SU-DHL-6 (cell line): Measurements from ENCODE around the gene PSMC4.

ENCODE experiments used
- H2AFZ ChIP-seq: fragments of 200-600 bp; sonication (generic); 2 replicates; pipeline ENCODE4 v1.6.1; 2014; ENCODE audit warnings: low read depth, mild to moderate bottlenecking, moderate library complexity, mixed read lengths, antibody characterized with exemption, low read length; ENCODE audit not compliant: severe bottlenecking
- H3F3A ChIP-seq: fragments of 200-600 bp; shearing (Covaris generic); 2 replicates; pipeline ENCODE4 v1.6.0; 2016; ENCODE audit warnings: antibody characterized with exemption, mild to moderate bottlenecking; ENCODE audit not compliant: insufficient read depth
- H3K27ac ChIP-seq: fragments of 200-600 bp; sonication (generic); 2 replicates; pipeline ENCODE4 v1.5.1; 2016; ENCODE audit warnings: low read depth, mild to moderate bottlenecking, low read length, moderate library complexity, mixed read lengths
- H3K27me3 ChIP-seq: fragments of 200-600 bp; sonication (generic), shearing (Covaris generic); 2 replicates; pipeline ENCODE4 v1.6.0; 2014; ENCODE audit warnings: mild to moderate bottlenecking, low read length
- H3K36me3 ChIP-seq: fragments of 200-600 bp; sonication (generic); 2 replicates; pipeline ENCODE4 v1.6.1; 2014; ENCODE audit warnings: mild to moderate bottlenecking, low read length, mixed read lengths
- H3K4me2 ChIP-seq: fragments of 300-600, 200-600 bp; shearing (Covaris generic), sonication (generic); 2 replicates; pipeline ENCODE4 v1.6.0; 2014; ENCODE audit warnings: low read length, low read depth, mild to moderate bottlenecking; ENCODE audit not compliant: poor library complexity, severe bottlenecking
- H3K4me3 ChIP-seq: fragments of 200-600 bp; sonication (generic); 2 replicates; pipeline ENCODE4 v1.5.1; 2014; ENCODE audit warnings: antibody characterized with exemption, low read length, mild to moderate bottlenecking, mixed read lengths; ENCODE audit not compliant: insufficient read depth, poor library complexity, severe bottlenecking
- H3K79me2 ChIP-seq: fragments of 200-600 bp; sonication (generic); 2 replicates; pipeline ENCODE4 v1.6.1; 2014; ENCODE audit warnings: mild to moderate bottlenecking, low read length, moderate library complexity; ENCODE audit not compliant: insufficient read depth
- H3K9ac ChIP-seq: fragments of 200-600 bp; sonication (generic); 2 replicates; pipeline ENCODE4 v1.7.0; 2014; ENCODE audit warnings: mild to moderate bottlenecking, low read length
- H3K9me2 ChIP-seq: fragments of 200-600 bp; sonication (generic); replicated peaks from 2 replicates; pipeline ENCODE4 v1.6.1; 2014; ENCODE audit warnings: low read length; ENCODE audit not compliant: insufficient read depth
- H3K9me3 ChIP-seq: fragments of 200-600 bp; sonication (generic); 2 replicates; pipeline ENCODE4 v1.6.1; 2014; ENCODE audit warnings: low read length, mixed read lengths; ENCODE audit not compliant: insufficient read depth
- H4K20me1 ChIP-seq: fragments of 200-600 bp; sonication (generic); 2 replicates; pipeline ENCODE4 v1.6.1; 2014; ENCODE audit warnings: low read depth, mild to moderate bottlenecking, antibody characterized with exemption, low read length, moderate library complexity, mixed read lengths
- EZH2phosphoT487 ChIP-seq: fragments of 200-600 bp; sonication (generic), shearing (Covaris generic); conservative IDR thresholded peaks from 2 replicates; pipeline ENCODE4 v1.6.1; 2018; ENCODE audit warnings: mild to moderate bottlenecking, antibody characterized with exemption, low read length, moderate library complexity, mixed read lengths
- TF ChIP-seq, protein P1 (sequence below): fragments of 200-600 bp; sonication (generic); IDR thresholded peaks from one replicate; pipeline ENCODE4 v1.5.1; 2017; ENCODE audit warnings: antibody characterized with exemption, mild to moderate bottlenecking, low read length, moderate library complexity; ENCODE audit not compliant: insufficient read depth, poor library complexity, severe bottlenecking

The PSMC4 gene

GRCh38 chr19:39970425-39970674 is 615 bp upstream of the PSMC4 start:
- H3K27me3 ChIP-seq, result no peaks in the 10 kb centered on the region
- H3K79me2 ChIP-seq, result peaks cover 21% of the 10 kb centered on the region
- no peaks in the 10 kb centered on the region for H4K20me1 ChIP-seq
- H3K36me3 ChIP-seq, result 0 out of 2 replicates have a peak, but pooled peaks cover 2% of the 10 kb centered on the region
- H3K27ac ChIP-seq, result peak overlapping the region; percentile 78
- H3K4me2 ChIP-seq, result peak overlapping the region; percentile 88
- TF ChIP-seq, protein P1, sequence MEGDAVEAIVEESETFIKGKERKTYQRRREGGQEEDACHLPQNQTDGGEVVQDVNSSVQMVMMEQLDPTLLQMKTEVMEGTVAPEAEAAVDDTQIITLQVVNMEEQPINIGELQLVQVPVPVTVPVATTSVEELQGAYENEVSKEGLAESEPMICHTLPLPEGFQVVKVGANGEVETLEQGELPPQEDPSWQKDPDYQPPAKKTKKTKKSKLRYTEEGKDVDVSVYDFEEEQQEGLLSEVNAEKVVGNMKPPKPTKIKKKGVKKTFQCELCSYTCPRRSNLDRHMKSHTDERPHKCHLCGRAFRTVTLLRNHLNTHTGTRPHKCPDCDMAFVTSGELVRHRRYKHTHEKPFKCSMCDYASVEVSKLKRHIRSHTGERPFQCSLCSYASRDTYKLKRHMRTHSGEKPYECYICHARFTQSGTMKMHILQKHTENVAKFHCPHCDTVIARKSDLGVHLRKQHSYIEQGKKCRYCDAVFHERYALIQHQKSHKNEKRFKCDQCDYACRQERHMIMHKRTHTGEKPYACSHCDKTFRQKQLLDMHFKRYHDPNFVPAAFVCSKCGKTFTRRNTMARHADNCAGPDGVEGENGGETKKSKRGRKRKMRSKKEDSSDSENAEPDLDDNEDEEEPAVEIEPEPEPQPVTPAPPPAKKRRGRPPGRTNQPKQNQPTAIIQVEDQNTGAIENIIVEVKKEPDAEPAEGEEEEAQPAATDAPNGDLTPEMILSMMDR, result no peak
- no peak for TF ChIP-seq EZH2phosphoT487
- H3K4me3 ChIP-seq, result peak overlapping the region; percentile 54
- H3K9me3 ChIP-seq, result no peaks in the 10 kb centered on the region
- H3K9me2 ChIP-seq, result no peaks in the 10 kb centered on the region
- peak overlapping the region; percentile 84 for H3K9ac ChIP-seq
- H2AFZ ChIP-seq, result peak overlapping the region; percentile 79
- peaks cover 7% of the 10 kb centered on the region; the same call in 1 of the 2 replicates for H3F3A ChIP-seq

DNA sequence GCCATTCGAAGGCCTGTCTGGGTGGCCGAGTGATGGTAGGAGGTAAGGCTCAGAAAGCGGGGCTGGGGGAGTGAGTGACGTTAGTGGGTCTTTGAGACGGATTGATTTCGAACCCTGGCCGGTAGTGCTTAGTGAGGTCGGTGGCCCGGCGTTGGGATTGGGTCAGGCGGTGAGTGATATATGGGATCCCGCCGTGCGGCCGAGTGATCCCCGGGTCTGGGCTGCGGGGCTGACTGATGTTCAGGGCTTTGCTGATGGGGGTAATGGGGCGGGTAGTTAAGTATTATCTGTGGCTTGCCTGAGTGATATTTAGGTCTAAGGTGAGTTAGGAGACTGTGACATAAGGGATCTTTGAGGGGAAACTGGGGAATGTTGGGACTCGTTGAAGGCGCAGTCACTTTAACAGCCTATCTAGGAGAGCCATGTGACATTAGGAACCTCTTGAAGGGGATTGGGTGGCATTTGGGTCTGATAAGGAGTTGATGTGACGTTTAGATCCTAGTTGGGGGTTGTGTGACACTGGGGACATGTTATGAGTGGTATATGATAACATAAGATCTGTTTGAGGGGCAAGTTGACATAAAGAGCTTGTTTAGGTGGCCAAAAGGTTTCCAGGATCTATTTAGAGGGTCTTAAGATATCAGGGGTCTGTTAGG is 543 bp downstream of the PSMC4 start:
- peaks cover 21% of the 10 kb centered on the region for H3K79me2 ChIP-seq
- H3K9me3 ChIP-seq, result no peaks in the 10 kb centered on the region
- peak overlapping the region; percentile 54 for H2AFZ ChIP-seq
- H3K36me3 ChIP-seq, result 0 out of 2 replicates have a peak, but pooled peaks cover 4% of the 10 kb centered on the region
- peak overlapping the region; percentile 88 for H3K4me2 ChIP-seq
- no peaks in the 10 kb centered on the region for H4K20me1 ChIP-seq
- peaks cover 7% of the 10 kb centered on the region; the same call in 1 of the 2 replicates for H3F3A ChIP-seq
- H3K9me2 ChIP-seq, result no peaks in the 10 kb centered on the region
- H3K4me3 ChIP-seq, result peak overlapping the region; percentile 89
- peak overlapping the region; percentile 88 for H3K9ac ChIP-seq
- H3K27me3 ChIP-seq, result no peaks in the 10 kb centered on the region
- TF ChIP-seq, protein P1, result no peak
- no peak for TF ChIP-seq EZH2phosphoT487
- no peak overlapping the region for H3K27ac ChIP-seq

DNA sequence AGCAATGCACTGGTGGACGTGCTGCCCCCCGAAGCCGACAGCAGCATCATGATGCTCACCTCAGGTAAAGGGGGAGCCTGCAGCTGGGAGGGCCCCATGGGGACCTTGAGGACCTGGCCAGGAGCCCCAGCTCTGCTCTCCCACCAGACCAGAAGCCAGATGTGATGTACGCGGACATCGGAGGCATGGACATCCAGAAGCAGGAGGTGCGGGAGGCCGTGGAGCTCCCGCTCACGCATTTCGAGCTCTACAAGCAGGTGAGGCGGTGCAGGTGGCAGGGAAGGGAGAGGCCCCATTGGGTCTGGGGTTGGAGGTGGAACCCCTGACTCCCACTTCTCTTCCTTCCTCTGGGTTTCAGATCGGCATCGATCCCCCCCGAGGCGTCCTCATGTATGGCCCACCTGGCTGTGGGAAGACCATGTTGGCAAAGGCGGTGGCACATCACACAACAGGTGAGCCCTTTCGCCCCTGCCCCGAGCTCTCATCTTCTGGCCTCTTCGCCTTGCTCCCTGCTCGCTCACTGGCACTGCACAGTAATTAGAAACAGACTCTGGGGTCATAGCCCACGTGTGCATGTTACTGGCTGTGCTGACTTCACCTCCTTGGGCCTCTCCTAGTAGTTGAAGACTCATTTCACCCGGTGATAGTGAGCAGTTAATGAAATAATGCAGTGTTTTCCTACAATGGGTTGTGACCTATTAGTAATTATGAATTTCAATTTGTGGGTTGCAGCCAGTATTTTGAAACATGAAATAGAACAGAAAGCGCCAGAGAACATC is 3.6 kb downstream of the PSMC4 start:
- H3K9ac ChIP-seq, result no peak overlapping the region
- H3K27ac ChIP-seq, result no peak overlapping the region
- H3K4me3 ChIP-seq, result no peak overlapping the region
- H3K27me3 ChIP-seq, result no peaks in the 10 kb centered on the region
- no peaks in the 10 kb centered on the region for H3F3A ChIP-seq
- H3K9me2 ChIP-seq, result no peaks in the 10 kb centered on the region
- H2AFZ ChIP-seq, result no peak overlapping the region
- H3K79me2 ChIP-seq, result peaks cover 21% of the 10 kb centered on the region
- H4K20me1 ChIP-seq, result no peaks in the 10 kb centered on the region
- peaks cover 4% of the 10 kb centered on the region for H3K36me3 ChIP-seq
- no peak overlapping the region for H3K4me2 ChIP-seq
- no peak for TF ChIP-seq EZH2phosphoT487
- TF ChIP-seq, protein P1, result no peak
- no peaks in the 10 kb centered on the region for H3K9me3 ChIP-seq
